ENCODE data around the gene ACSL4.
"Not testable (repeated sequence)": the region's sequence is repeated elsewhere in the genome, so short reads cannot be mapped to it uniquely, and the experiment has no call there.

The ACSL4 gene

GRCh38 chrX:109681475-109682081 lies 51.5 kb downstream of the ACSL4 start:
- no peak overlapping the region for H3K4me3 ChIP-seq (replicated peaks; ENCODE audit: low read depth, low read length)
- TF ChIP-seq, protein P1, sequence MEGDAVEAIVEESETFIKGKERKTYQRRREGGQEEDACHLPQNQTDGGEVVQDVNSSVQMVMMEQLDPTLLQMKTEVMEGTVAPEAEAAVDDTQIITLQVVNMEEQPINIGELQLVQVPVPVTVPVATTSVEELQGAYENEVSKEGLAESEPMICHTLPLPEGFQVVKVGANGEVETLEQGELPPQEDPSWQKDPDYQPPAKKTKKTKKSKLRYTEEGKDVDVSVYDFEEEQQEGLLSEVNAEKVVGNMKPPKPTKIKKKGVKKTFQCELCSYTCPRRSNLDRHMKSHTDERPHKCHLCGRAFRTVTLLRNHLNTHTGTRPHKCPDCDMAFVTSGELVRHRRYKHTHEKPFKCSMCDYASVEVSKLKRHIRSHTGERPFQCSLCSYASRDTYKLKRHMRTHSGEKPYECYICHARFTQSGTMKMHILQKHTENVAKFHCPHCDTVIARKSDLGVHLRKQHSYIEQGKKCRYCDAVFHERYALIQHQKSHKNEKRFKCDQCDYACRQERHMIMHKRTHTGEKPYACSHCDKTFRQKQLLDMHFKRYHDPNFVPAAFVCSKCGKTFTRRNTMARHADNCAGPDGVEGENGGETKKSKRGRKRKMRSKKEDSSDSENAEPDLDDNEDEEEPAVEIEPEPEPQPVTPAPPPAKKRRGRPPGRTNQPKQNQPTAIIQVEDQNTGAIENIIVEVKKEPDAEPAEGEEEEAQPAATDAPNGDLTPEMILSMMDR (IDR thresholded peaks at IDR 0.05; ENCODE audit: low read depth, low read length, missing control alignments) = no peak
- DNase-seq (ENCODE audit: extremely low read depth, low read depth) = no peak

- no peak for DNase-seq (ENCODE audit: extremely low read depth, low read depth)
- H3K4me3 ChIP-seq (replicated peaks; ENCODE audit: low read depth, low read length) = no peak overlapping the region
- TF ChIP-seq, protein P1 (IDR thresholded peaks at IDR 0.05; ENCODE audit: low read depth, low read length, missing control alignments) = no peak
Measured at GRCh38 chrX:109679820-109680219, 53.2 kb downstream of the ACSL4 start.

DNA sequence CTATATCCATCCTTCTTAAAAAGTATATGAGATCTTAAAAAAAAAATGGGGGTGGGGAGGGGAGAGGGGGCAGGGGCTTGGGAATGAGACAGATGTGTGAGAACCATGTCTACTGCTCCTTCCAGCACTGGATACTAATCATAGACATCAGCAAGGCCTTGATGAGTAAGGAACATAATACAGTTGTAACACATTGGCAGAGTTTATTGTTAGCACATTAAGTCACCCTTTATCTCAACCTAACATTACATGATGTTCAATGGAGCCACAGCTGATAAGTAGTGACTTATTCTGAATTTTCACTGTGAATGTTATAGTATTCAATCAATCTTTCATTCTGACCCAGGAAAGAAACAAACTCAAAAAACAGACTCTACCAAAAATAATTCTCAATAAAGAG lies 60.8 kb downstream of the ACSL4 start:
- TF ChIP-seq, protein P1 (IDR thresholded peaks at IDR 0.05; ENCODE audit: low read depth, low read length, missing control alignments) = no peak
- DNase-seq (ENCODE audit: extremely low read depth, low read depth) = no peak
- no peak overlapping the region for H3K4me3 ChIP-seq (replicated peaks; ENCODE audit: low read depth, low read length)

DNA sequence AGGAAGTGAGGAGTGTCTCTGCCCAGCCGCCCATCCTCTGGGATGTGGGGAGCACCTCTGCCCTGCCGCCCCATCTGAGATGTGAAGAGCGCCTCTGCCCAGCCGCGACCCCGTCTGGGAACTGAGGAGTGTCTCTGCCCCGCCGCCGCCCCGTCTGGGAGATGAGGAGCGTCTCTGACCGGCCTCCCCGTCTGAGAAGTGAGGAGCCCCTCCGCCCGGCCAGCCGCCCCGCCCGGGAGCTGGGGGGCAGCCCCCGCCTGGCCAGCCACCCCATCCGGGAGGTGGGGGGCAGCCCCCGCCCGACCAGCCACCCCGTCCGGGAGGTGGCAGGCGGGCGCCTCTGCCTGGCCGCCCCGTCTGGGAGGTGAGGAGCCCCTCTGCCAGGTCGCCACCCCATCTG lies 61.9 kb downstream of the ACSL4 start:
- not testable (repeated sequence) for DNase-seq (ENCODE audit: extremely low read depth, low read depth); H3K4me3 ChIP-seq (replicated peaks; ENCODE audit: low read depth, low read length)

DNA sequence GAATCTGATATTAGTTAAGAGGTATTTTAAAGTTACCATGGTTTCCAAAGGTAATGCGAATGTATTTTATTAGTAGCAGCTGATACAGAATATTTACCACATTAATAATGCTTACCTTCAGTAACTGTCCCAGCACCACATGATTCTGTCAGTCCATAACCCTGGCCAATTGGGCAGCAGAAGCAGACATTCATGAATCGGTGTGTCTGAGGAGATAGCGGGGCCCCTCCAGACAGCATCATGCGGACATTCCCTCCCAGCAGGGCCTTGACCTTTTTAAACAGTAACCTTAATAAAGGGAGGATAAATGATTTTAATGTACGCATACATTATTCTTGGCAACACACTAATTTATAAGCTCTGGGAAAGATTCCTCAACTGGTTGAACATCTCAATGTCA lies 65.1 kb downstream of the ACSL4 start:
- no peak overlapping the region for H3K4me3 ChIP-seq (replicated peaks; ENCODE audit: low read depth, low read length)
- no peak for DNase-seq (ENCODE audit: extremely low read depth, low read depth)
- TF ChIP-seq, protein P1 (IDR thresholded peaks at IDR 0.05; ENCODE audit: low read depth, low read length, missing control alignments) = no peak

DNA sequence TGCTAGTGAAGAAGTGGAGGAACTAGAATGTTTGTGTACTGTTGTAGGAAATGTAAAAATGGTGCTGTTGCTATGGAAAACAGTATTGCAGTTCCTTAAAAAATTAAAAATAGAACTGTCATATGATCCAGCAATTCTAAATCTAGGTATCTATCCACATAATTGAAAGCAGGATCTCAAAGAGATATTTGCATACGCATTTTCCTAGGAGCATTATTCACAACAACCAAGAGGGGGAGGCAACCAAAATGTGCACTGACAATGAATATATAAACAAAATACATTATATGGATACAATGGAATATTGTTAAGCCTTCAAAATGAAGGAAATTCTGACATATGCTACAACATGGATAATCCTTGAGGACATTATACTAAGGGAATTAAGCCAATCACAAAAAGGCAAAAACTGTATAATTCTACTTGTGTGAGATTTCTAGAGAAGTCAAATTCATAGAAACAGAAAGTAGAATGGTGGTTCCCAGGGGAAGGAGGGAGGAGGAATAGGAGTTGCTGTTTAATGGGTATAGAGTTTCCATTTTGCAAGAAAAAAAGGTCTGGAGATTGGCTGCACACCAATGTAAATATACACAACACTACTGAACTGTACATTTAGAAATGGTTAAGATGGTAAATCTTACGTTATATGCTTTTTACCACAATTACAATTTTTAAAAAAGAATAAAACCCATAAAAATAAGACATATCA lies 72.5 kb downstream of the ACSL4 start:
- TF ChIP-seq, protein P1 (IDR thresholded peaks at IDR 0.05; ENCODE audit: low read depth, low read length, missing control alignments) = no peak
- H3K4me3 ChIP-seq (replicated peaks; ENCODE audit: low read depth, low read length) = no peak overlapping the region
- no peak for DNase-seq (ENCODE audit: extremely low read depth, low read depth)

DNA sequence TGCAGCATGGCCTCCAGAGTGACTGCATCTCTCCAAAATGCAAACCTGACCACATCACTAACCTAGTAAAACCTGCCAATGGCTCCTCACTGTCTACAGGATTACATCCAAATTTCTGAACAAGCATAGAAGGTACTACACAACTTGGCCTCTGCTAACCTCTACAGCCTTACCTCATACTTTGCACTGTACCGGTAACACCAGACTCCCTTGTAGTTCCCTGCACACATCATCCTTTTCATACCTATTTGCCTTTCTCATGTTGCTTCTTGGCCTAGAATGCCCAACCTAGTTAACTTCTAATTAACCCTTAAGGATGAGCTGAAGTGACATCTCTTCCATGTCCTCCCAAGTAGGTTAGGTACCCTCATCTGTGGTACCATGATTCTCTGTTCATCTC lies 74.7 kb downstream of the ACSL4 start:
- DNase-seq (ENCODE audit: extremely low read depth, low read depth) = no peak

GRCh38 chrX:109657364-109657763 lies 75.7 kb downstream of the ACSL4 start:
- not testable (repeated sequence) for DNase-seq (ENCODE audit: extremely low read depth, low read depth); H3K4me3 ChIP-seq (replicated peaks; ENCODE audit: low read depth, low read length)

More for the DNA sequence above, 74.7 kb downstream of the ACSL4 start:
- TF ChIP-seq, protein P1 (IDR thresholded peaks at IDR 0.05; ENCODE audit: low read depth, low read length, missing control alignments) = no peak
- no peak overlapping the region for H3K4me3 ChIP-seq (replicated peaks; ENCODE audit: low read depth, low read length)
